K562 (cell line): ENCODE measurements around the gene MDN1. TPM values are rescaled to one million over a fixed set of nuclear protein-coding genes. Genes with fewer than 3 reads are reported as not detected.

Experiments
- ATAC-seq: fragments of 200-7000 bp; cut with Tn5 transposase; 3 replicates; pipeline ENCODE4 v1.9.1; 2020; ENCODE audit warnings: moderate library complexity
- BruUV-seq: library from RNA; stranded (reverse); fragments of 400-500 nt; replicated peaks from 2 replicates; lab custom pipeline; 2021; lab: Mats Ljungman, UMichigan
- CTCF ChIA-PET: fragments of 300-600 bp; formaldehyde crosslinking; extraction: SDS; loops from one replicate; lab custom pipeline; 2021; ENCODE audit warnings: low intra/inter-chr PET ratio; lab: Yijun Ruan, JAX
- POLR2A ChIA-PET: fragments of 300-600, 350-650 bp; sonication (Branson Sonifier 250); formaldehyde crosslinking; extraction: SDS; loops from one replicate; lab custom pipeline; 2021; ENCODE audit warnings: antibody characterized with exemption, inconsistent platforms; lab: Yijun Ruan, JAX
- DNase-seq, 4 experiments: peaks; one replicate each; pipeline versions ENCODE4 v3.0.0 to v3.0.0-alpha.2; 2011 to 2018; ENCODE audit warnings: low spot score in 3 of 4, mixed read lengths in 3 of 4; ENCODE audit errors: extremely low read depth in 1 of 4
- FAIRE-seq: peaks from 2 replicates; lab custom pipeline; 2011; peaks lifted over from hg19 to GRCh38; lab: Jason Lieb, UNC
- H2AFZ ChIP-seq: 2 replicates; pipeline ENCODE4 v1.6.0; 2011; ENCODE audit warnings: low read depth, low read length, control low read depth, inconsistent platforms
- H3K27ac ChIP-seq: fragments of 200-600 bp; 3 replicates; pipeline ENCODE4 v1.8.0; 2011; ENCODE audit warnings: low read depth, mild to moderate bottlenecking, control low read depth, inconsistent platforms, low read length, moderate library complexity, mixed read lengths; ENCODE audit errors: extremely low read depth
- H3K27me3 ChIP-seq, 2 experiments: fragments of 300-600 bp in 1 of 2; 2 replicates in 1 of 2; 3 replicates in 1 of 2; pipeline versions ENCODE4 v1.6.0 to v1.8.0; 2011; ENCODE audit warnings: inconsistent platforms in 2 of 2, low read length in 2 of 2, mild to moderate bottlenecking in 1 of 2, mixed read lengths in 1 of 2, moderate library complexity in 1 of 2; ENCODE audit not compliant: control insufficient read depth in 2 of 2, insufficient read depth in 2 of 2
- H3K36me3 ChIP-seq: fragments of 300-600 bp; 3 replicates; pipeline ENCODE4 v1.8.0; 2011; ENCODE audit warnings: mild to moderate bottlenecking, low read length, inconsistent platforms; ENCODE audit not compliant: control insufficient read depth, insufficient read depth
- H3K4me1 ChIP-seq, 2 experiments: fragments of 200-600 bp in 1 of 2; replicated peaks in 1 of 2; 2 replicates in 1 of 2; 3 replicates in 1 of 2; pipeline versions ENCODE4 v1.5.1 to v1.8.0; 2011; ENCODE audit warnings: inconsistent platforms in 2 of 2, low read length in 2 of 2, mild to moderate bottlenecking in 1 of 2, mixed read lengths in 1 of 2, moderate library complexity in 1 of 2; ENCODE audit not compliant: control insufficient read depth in 2 of 2, insufficient read depth in 2 of 2
- H3K4me2 ChIP-seq: 2 replicates; pipeline ENCODE4 v1.6.1; 2011; ENCODE audit warnings: low read length, control low read depth, inconsistent platforms, mixed read lengths; ENCODE audit not compliant: insufficient read depth
- H3K4me3 ChIP-seq: fragments of 200-600 bp; sonication (generic), shearing (Covaris generic); 2 replicates; pipeline ENCODE4 v1.5.1; 2016; ENCODE audit warnings: control low read depth, inconsistent platforms
- H3K79me2 ChIP-seq: fragments of 200-600 bp; 3 replicates; pipeline ENCODE4 v1.8.0; 2011; ENCODE audit warnings: low read length, inconsistent platforms; ENCODE audit not compliant: control insufficient read depth, insufficient read depth
- H3K9ac ChIP-seq, 2 experiments: 2 replicates each; pipeline versions ENCODE4 v1.6.0 to v1.6.1; 2011; ENCODE audit warnings: low read depth in 2 of 2, low read length in 2 of 2, control low read depth in 1 of 2, inconsistent platforms in 1 of 2, mild to moderate bottlenecking in 1 of 2, mixed read lengths in 1 of 2; ENCODE audit not compliant: insufficient read depth in 1 of 2
- H3K9me1 ChIP-seq: one replicate; pipeline ENCODE4 v1.6.0; 2011; ENCODE audit warnings: inconsistent platforms, mild to moderate bottlenecking, low read length, moderate library complexity; ENCODE audit not compliant: control insufficient read depth, insufficient read depth
- H3K9me3 ChIP-seq: replicated peaks from 2 replicates; pipeline ENCODE4 v1.5.1; 2011; ENCODE audit warnings: low read depth, low read length, inconsistent platforms; ENCODE audit not compliant: control insufficient read depth, insufficient read depth
- H4K20me1 ChIP-seq: replicated peaks from 2 replicates; pipeline ENCODE4 v1.6.1; 2011; ENCODE audit warnings: low read length, inconsistent platforms, mixed read lengths; ENCODE audit not compliant: control insufficient read depth, insufficient read depth
- BMI1 ChIP-seq: fragments of 150-350 bp; IDR thresholded peaks from 2 replicates; pipeline ENCODE4 v1.6.1; 2014; ENCODE audit warnings: low read length
- CBX5 ChIP-seq: IDR thresholded peaks from 2 replicates; pipeline ENCODE4 v1.6.1; 2014; ENCODE audit warnings: low read depth, borderline replicate concordance
- ESRRA ChIP-seq: fragments of 450-650 bp; IDR thresholded peaks from 2 replicates; pipeline ENCODE4 v1.6.1; 2014; ENCODE audit warnings: low read depth, mild to moderate bottlenecking, moderate library complexity, borderline replicate concordance
- MTA3 ChIP-seq: fragments of 450-650 bp; formaldehyde crosslinking; IDR thresholded peaks from 2 replicates; pipeline ENCODE4 v1.6.1; 2017; ENCODE audit warnings: mild to moderate bottlenecking, borderline replicate concordance
- MYBL2 ChIP-seq, 2 experiments: fragments of 450-650 bp in 1 of 2; sonication (generic) in 1 of 2; formaldehyde crosslinking in 1 of 2; IDR thresholded peaks; 2 replicates each; pipeline versions ENCODE4 v1.6.1 to v1.8.1; 2017 to 2022; ENCODE audit warnings: borderline replicate concordance in 1 of 2, inconsistent platforms in 1 of 2, low read depth in 1 of 2, mild to moderate bottlenecking in 1 of 2, missing genetic modification reagents in 1 of 2, moderate library complexity in 1 of 2
- PML ChIP-seq: IDR thresholded peaks from 2 replicates; pipeline ENCODE4 v1.6.1; 2012; ENCODE audit warnings: low read length, inconsistent platforms
- RERE ChIP-seq: sonication (generic); formaldehyde crosslinking; IDR thresholded peaks from 2 replicates; pipeline ENCODE4 v1.8.0; 2023; ENCODE audit warnings: missing genetic modification reagents, mild to moderate bottlenecking, borderline replicate concordance
- SMC3 ChIP-seq: conservative IDR thresholded peaks from 2 replicates; pipeline ENCODE4 v1.6.1; 2011; ENCODE audit warnings: low read depth, low read length, improper control_type of control experiment; ENCODE audit not compliant: insufficient read depth
- ZNF311 ChIP-seq: fragments of 250-450 bp; sonication (Bioruptor Pico); IDR thresholded peaks from 2 replicates; pipeline ENCODE4 v1.4.0; 2020; ENCODE audit warnings: mild to moderate bottlenecking, moderate library complexity
- ZNF41 ChIP-seq: fragments of 250-450 bp; sonication (Bioruptor Pico); conservative IDR thresholded peaks from 2 replicates; pipeline ENCODE4 v1.4.0; 2020; ENCODE audit warnings: mild to moderate bottlenecking
- ZNF561 ChIP-seq: fragments of 450-650 bp; formaldehyde crosslinking; conservative IDR thresholded peaks from 2 replicates; pipeline ENCODE4 v1.4.0; 2020; ENCODE audit warnings: mild to moderate bottlenecking, moderate library complexity
- WGBS: fragments of 100-300 bp; shearing (Covaris generic); methylation state at CpG from one replicate; pipeline ENCODE4 v1.1.6; 2016; ENCODE audit warnings: low coverage, mixed read lengths; ENCODE audit not compliant: insufficient coverage; ENCODE audit errors: missing lambda C conversion rate; 5-methylcytosine and 5-hydroxymethylcytosine counted together
- in situ Hi-C: fragments of 300-500 bp; cut with MboI; formaldehyde crosslinking; loops from 4 replicates; pipeline ENCODE4 v1.15.0; 2018; ENCODE audit warnings: inconsistent platforms, mixed read lengths
- intact Hi-C: fragments of 100-400 bp; cut with micrococcal nuclease; formaldehyde crosslinking; loops from 2 replicates; pipeline ENCODE4 v1.14.2; 2022
- polyA plus RNA-seq, 8 experiments: library from polyadenylated mRNA; depleted of rRNA in 4 of 8; stranded (reverse) in 5 of 8; unstranded in 3 of 8; fragments of >200 nt; fragmentation: Nextera tagmentation in 2 of 8; fragmentation: Illumina TruSeq in 1 of 8; extraction: Ambion mirVana in 2 of 8; extraction: Trizol in 1 of 8; gene quantifications; 2 replicates each; pipeline versions ENCODE4 v1.2.1 to v1.2.3, GENCODE V29; 2011 to 2014; ENCODE audit warnings: inconsistent platforms in 1 of 8, missing spikeins in 1 of 8
- total RNA-seq, 7 experiments: library from RNA; depleted of rRNA in 6 of 7; stranded (reverse); fragments of >200 nt in 6 of 7; fragmentation: Illumina TruSeq in 2 of 7; extraction: Trizol in 2 of 7; gene quantifications; 2 replicates each; pipeline versions ENCODE4 v1.2.1 to v1.2.3, GENCODE V29; 2011 to 2021; ENCODE audit warnings: low replicate concordance in 1 of 7

The MDN1 gene
- total and polyA plus RNA-seq, 9 of the 15 experiments (the other 6 are each of a cell fraction or from before 2014, with no cell fraction given) = 25.6 to 93.6 (median 43.0) TPM

GRCh38 chr6:89596484-89596883, 223.1 kb downstream of the MDN1 start:
- no peak overlapping the region for H3K9ac ChIP-seq
- no peak overlapping the region for H3K4me3 ChIP-seq
- H4K20me1 ChIP-seq = no peaks in the 10 kb centered on the region
- ChIA-PET CTCF (no interaction called here), POLR2A (no interaction called here)
- no peaks in the 10 kb centered on the region for H3K9me3 ChIP-seq
- in situ Hi-C loops (no loop called here), intact Hi-C loops (loop anchor here (5.0 kb wide), 1 partner anchor 164 kb away; the partner anchor contains the start of gene ANKRD6)
- no peak overlapping the region for H2AFZ ChIP-seq
- 0% methylated on average over 1 of the region's 1 CpG for WGBS
- H3K79me2 ChIP-seq = no peaks in the 10 kb centered on the region
- no TSS peak for BruUV-seq
- no peaks in the 10 kb centered on the region for H3K36me3 ChIP-seq
- ATAC-seq (peak; percentile 75), DNase-seq (peak in 3 of 4 experiments; percentile 10 to 33 (median 17)), FAIRE-seq (no peak)
- no peak overlapping the region for H3K27ac ChIP-seq
- no peak overlapping the region for H3K4me2 ChIP-seq
- TF ChIP-seq PML (no peak), ZNF561 (no peak), MYBL2 (IDR thresholded peaks at IDR 0.05; ENCODE audit: low read depth) (no peak), MYBL2 (CRISPR knock-in tag; IDR thresholded peaks at IDR 0.05; ENCODE audit: borderline replicate concordance) (no peak), ESRRA (no peak), MTA3 (no peak), BMI1 (no peak), RERE (CRISPR knock-in tag) (no peak), SMC3 (no peak), ZNF41 (CRISPR knock-in tag) (no peak), CBX5 (no peak), ZNF311 (CRISPR knock-in tag) (no peak)
- peaks cover 3% of the 10 kb centered on the region for H3K9me1 ChIP-seq
- no peaks in the 10 kb centered on the region for H3K4me1 ChIP-seq
- peaks cover 0 to 23% of the 10 kb centered on the region in 2 experiments; a peak in 3 of 5 replicates for H3K27me3 ChIP-seq
